NCI-H1436 (cell line): ENCODE results near the gene CDK5RAP1.

Experiments used
- DNase-seq: peaks from one replicate; lab custom pipeline; 2025; lab: John Stamatoyannopoulos, UW

Gene CDK5RAP1

GRCh38 chr20:33333616-33334015 lies 67.7 kb downstream of the CDK5RAP1 start:
- no peak for DNase-seq

DNA sequence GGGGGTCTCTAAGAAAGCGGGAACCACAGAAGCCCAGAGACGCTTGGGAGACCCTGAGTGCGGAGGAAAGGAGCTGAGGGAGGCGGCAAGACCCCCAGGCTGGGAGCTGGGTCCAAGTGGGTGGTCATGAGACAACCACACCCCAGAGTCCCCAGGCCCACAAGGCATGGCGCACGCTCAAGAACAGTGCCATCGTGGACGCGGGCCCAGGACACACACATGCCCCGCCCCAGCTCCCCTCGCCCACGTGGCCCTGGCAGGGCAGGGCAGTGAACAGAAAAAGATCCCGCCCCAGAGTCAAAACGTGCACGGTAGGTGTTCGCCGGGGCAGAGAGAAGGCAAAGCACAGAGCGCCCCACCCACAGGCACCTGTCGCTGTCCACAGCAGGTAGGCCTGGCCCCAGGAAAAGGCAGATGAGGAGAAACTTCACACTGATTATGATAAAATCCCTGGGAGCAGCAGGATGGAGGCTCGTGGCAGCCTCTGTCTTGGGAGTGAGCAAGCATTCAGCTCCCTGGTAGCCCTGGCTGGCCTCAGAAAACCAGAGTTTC lies 68.3 kb downstream of the CDK5RAP1 start:
- DNase-seq: no peak

DNA sequence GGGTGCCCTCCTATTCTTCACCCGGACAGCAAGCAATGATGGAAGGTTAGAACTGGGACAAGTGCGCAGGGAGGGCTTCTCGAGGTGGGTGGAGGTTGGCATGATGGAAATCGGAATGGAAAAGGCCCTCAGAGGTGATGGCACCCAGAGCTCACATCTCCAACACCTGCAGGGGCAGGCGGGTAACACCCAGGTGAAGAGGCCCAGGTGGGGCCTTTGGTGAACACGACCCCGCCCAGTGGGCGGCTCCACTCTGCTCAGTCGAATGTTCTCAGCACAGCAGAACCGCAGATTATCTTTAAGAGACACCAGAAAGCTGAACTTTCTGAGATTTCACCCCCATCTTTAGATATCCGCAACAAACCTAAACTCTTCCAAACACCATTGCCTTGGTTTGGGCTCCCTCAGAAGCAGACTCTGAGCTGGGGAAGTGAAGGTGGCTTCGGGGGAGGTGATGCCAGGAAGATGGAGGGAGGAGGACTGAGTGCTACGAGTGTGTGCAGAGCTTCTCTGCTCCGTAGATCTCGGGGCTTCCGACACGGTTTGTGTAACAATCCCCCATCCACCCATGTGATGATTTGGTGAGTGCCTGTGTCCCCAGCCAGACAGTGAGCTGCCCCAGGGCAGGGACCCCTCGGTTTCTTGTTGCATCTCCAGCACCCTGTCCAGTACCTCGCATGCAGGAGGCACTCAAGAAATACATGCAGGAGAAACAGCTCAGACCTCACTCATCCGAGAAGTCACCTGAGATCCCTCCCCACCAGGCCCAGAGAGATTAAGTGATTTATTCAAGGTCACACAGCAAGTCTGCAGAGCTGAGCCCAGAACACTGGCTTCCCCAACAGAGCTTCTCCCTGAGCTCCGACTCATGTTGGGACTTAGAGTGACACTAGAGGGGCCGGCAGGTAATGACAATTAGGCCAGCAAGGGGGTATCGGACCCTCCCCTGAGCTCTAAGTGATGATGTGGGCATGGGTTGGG lies 72.9 kb downstream of the CDK5RAP1 start:
- no peak for DNase-seq

GRCh38 chr20:33325350-33325749 lies 76.0 kb downstream of the CDK5RAP1 start:
- DNase-seq: no peak

- DNase-seq: no peak
Measured at GRCh38 chr20:33323236-33323635, 78.1 kb downstream of the CDK5RAP1 start.

- DNase-seq: no peak
Measured at GRCh38 chr20:33322456-33322855, 78.9 kb downstream of the CDK5RAP1 start.

DNA sequence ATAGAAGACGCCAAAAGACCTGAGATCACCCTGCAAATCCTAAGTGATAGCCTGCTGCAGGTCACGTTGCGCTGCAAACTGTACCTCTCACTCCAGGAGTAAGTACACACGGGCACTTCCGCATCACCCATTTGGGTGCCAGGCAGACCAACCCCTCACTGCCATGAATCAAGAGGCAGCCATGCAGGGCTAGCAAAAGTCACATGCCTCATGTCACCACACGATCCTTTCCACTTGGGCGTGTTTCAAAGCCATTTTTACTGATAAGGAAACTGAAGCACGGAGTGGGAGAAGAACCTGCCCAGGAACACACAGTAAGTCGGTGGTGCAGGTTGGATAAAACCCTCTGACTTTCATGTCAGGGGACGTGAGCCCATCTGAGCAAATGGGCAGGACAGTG lies 81.3 kb downstream of the CDK5RAP1 start:
- no peak for DNase-seq

DNA sequence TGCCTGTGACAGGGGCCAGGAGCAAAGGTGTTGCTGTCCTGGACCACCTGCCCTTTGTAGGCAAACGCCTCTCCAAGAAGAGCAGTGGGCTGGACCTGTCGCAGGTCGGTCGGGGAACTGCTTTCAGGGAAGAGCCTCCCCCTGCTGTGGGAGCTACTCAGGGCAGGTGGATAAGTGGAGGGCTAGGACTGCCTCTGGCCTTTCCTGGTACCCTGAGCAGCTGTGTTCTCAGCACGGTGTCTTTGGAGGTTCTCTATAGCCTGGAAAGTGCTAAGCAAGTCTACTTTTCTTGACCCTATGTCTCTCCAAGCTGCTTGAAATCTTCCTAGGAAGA lies 83.3 kb downstream of the CDK5RAP1 start:
- DNase-seq: no peak

DNA sequence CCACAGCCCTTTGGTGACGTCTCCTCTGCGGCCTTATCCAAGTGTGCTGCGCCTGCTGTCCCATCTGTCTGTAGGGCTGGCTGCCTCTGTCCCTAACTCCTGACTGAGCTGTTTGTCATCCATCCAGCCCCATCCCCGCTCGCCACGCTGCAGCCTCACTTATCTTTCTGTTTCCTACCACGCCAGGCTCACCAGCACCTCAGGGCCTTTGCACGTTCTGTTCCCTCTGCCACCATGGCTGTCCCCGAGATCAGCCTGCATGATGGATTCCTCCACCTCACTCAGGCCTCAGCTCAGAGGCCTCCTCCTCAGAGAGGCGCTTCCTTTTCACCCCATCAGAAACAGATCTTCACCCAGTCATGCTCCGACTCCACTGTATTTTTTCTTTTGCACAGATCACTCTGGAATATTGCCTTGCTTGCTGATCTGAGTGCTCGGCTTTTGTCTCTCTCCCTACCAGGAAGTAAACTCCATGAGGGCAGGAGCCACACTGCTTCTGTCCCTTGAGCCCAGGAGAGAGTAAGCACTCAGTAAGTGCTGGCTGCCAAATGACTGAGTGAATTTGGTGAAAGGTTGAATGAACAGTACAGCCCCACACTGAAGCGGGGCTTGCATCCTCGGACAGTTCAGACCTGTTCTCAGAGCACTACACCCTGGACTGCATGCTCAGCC lies 83.8 kb downstream of the CDK5RAP1 start:
- no peak for DNase-seq

- no peak for DNase-seq
Measured at GRCh38 chr20:33316958-33317357, 84.4 kb downstream of the CDK5RAP1 start.

- DNase-seq: no peak
Measured at GRCh38 chr20:33316343-33316742, 85.0 kb downstream of the CDK5RAP1 start.

GRCh38 chr20:33313686-33314314 lies 87.5 kb downstream of the CDK5RAP1 start:
- DNase-seq: no peak

- no peak for DNase-seq
Measured at GRCh38 chr20:33312583-33312982, 88.7 kb downstream of the CDK5RAP1 start.

DNA sequence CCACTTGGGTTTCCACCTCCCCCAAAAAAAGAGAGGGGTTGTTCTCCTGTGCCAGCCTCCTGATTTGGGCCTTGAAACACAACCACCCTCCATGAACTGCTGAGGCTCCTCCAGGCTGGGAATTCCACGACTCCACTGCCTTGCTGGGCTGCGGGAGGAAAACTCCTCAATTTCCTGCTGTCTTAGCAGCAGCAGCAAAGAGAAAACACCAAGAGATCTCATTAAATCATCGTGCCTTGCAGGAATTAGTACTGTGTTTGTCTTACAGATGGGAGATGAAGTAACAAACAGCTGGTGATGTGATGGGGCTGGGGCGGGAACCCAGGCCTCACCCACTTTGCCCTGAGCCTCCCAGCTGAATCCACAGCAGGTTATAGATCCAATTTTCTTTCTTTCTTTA lies 89.3 kb downstream of the CDK5RAP1 start:
- no peak for DNase-seq

DNA sequence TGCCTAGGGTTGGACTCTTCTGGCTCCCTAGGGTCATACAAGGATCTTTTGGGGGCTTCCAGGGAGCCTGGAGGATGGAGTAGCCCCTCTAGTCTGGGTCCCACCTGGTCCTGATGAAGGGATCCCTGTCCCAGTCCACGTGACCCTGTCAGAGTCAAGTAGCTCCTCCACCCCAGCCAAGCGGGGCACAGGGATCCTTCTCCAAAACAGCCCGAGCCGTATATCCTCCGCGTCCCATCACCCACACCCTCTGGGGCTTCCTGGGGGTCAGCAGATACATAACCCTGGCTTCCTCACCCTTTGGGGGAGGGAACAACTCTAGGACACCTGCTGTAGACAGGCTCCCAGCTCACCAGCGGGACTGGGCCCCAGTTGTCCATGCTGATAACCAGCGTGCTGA lies 90.3 kb downstream of the CDK5RAP1 start:
- no peak for DNase-seq

- DNase-seq: no peak
Measured at GRCh38 chr20:33310327-33310899, 90.9 kb downstream of the CDK5RAP1 start.

DNA sequence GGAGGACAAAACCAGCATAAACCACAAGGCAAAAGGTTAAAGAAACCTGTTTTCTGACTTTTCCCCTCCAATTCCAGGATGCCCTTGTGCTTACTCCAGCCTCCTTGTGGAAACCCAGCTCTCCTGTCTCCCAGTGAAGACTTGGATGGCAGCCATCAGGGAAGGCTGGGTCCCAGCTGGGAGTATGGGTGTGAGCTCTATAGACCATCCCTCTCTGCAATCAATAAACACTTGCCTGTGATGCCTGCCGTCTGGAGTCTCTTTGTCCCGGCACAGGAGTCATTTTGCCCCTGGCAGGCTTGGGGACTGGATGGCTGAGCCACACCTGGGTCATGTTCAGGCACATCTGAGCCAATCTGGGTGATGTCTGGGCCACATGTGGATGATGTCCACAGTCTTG lies 91.7 kb downstream of the CDK5RAP1 start:
- no peak for DNase-seq
